A549 (cell line): ENCODE measurements around the gene LRRC9.
A peak's percentile ranks its signal among the peaks of the same experiment; 100 is the strongest.

Experiments
- HEYL ChIP-seq: fragments of 250-450 bp; sonication (Bioruptor Pico); IDR thresholded peaks from 2 replicates; pipeline ENCODE4 v1.8.0; 2021; ENCODE audit warnings: mild to moderate bottlenecking, moderate library complexity
- MYC ChIP-seq: IDR thresholded peaks from 2 replicates; pipeline ENCODE4 v1.6.1; 2012; ENCODE audit warnings: mild to moderate bottlenecking, inconsistent platforms, low read length, improper control_type of control experiment, borderline replicate concordance
- POLR2A ChIP-seq: IDR thresholded peaks from 2 replicates; pipeline ENCODE4 v1.6.1; 2012; ENCODE audit warnings: mild to moderate bottlenecking, low read length
- RNF2 ChIP-seq: fragments of 200-600 bp; sonication (generic); IDR thresholded peaks from 2 replicates; pipeline ENCODE4 v1.6.1; 2016; ENCODE audit warnings: low read depth, mild to moderate bottlenecking, antibody characterized with exemption, moderate library complexity, borderline replicate concordance

DNA sequence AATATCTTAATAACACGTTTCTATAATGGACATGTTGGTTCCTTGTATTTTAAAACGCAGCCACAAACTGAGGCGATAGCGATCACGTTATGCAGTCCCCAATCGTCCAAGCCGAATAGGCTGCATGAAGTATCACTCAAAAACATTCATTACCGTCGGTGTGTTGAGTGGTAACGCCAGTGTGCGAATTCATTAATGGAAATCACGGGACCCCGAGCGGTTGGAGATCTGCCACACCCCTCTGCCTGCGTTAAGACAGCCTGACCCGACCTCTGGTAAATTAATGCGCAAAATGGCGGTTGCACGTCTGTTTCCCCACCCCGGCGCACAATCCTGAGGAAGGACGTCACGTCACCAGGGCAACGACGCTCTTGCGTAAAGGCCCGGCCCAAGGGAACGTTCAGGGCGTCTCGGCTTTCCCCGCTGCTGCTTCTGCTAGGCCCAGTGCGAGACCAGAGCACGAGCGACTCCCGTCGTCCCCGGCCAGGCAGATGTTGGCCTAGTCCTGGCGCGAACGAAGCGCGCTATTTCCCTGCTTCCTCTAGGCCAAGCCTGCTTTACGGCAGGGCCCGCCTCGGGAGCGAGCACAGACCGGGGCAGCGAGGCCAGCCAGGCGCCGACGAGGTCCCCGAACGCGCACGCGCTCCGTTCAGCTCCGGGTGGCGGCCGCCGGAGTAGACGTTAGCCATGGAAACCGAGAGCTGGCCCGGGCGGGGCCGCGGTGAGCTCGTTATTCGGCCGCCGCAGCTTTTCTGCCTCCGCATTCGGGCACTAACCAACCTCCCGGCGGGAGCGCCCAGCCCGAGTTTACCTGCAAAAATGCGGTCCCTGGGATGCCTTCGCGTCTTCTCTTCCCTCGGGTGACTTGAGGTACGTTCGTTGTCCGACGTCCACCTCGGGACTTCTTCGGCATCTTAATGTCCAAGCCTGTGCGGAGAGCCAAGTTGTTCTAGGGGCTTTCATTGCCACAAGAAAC lies 171.9 kb downstream of the LRRC9 start, which contains the start of gene PCNX4:
- peak; percentile 95 for TF ChIP-seq POLR2A
- TF ChIP-seq MYC = peak; percentile 92
- TF ChIP-seq HEYL (CRISPR knock-in tag) = no peak
- no peak for TF ChIP-seq RNF2
